ENCODE results near the gene RBM42. TPM values are rescaled to one million over a fixed set of nuclear protein-coding genes. Genes with fewer than 3 reads are reported as not detected.
"Not testable (repeated sequence)": the region's sequence is repeated elsewhere in the genome, so short reads cannot be mapped to it uniquely, and the experiment has no call there.

RBM42 gene
- total and polyA plus RNA-seq, 8 donors, result 18.2 to 38.6 (median 29.9) TPM

GRCh38 chr19:35590875-35591274, 38.0 kb upstream of the RBM42 start:
- WGBS, 2 donors, result 82 to 86% methylated on average over 3 of the region's 3 CpGs
- H3K27me3 ChIP-seq, result no peaks in the 10 kb centered on the region
- intact Hi-C loops (cut with DNase I), result loop anchor here in 1 of 3 donors (10.0 kb wide), 1 partner anchor 46 kb away; the partner anchor contains the start of gene TMEM147
- DNase-seq (no peak), FAIRE-seq (no peak), ATAC-seq (no peak)
- H3K4me1 ChIP-seq, result no peaks in the 10 kb centered on the region
- no peak overlapping the region for H3K27ac ChIP-seq
- H3K36me3 ChIP-seq, result no peaks in the 10 kb centered on the region
- TF ChIP-seq CTCF (IDR thresholded peaks at IDR 0.05), result no peak
- no peaks in the 10 kb centered on the region for H3K9me3 ChIP-seq
- no peak overlapping the region for H3K4me3 ChIP-seq

- 16 to 18% methylated on average over 8 of the region's 8 CpGs for WGBS, 2 donors
- no peak for FAIRE-seq
- no peak overlapping the region for H3K4me3 ChIP-seq
- intact Hi-C loops (cut with DNase I), result loop anchor here in 1 of 3 donors (10.0 kb wide), 1 partner anchor 47 kb away; the partner anchor contains the start of gene TMEM147
- no peaks in the 10 kb centered on the region for H3K36me3 ChIP-seq
- H3K27ac ChIP-seq, result no peak overlapping the region
- DNase-seq, result peak in 3 of 6 donors; percentile 36 to 60 (median 43)
- peak; percentile 23 to 60 (median 42) for TF ChIP-seq CTCF (IDR thresholded peaks at IDR 0.05)
- H3K27me3 ChIP-seq, result no peaks in the 10 kb centered on the region
- ATAC-seq, result peak; percentile 84 to 98 (median 94)
- H3K4me1 ChIP-seq, result no peaks in the 10 kb centered on the region
- H3K9me3 ChIP-seq, result no peaks in the 10 kb centered on the region
These were observed 36.6 kb upstream of the RBM42 start for GRCh38 chr19:35592226-35592625.

- FAIRE-seq, H3K27me3 ChIP-seq: not testable (repeated sequence)
These were observed 33.8 kb upstream of the RBM42 start for GRCh38 chr19:35595026-35595425.

GRCh38 chr19:35595928-35596327, 32.9 kb upstream of the RBM42 start:
- WGBS, 2 donors, result 98 to 100% methylated on average over 1 of the region's 1 CpG
- no peak for ATAC-seq
- Histone ChIP-seq H3K27ac (no peak overlapping the region), H3K27me3 (no peaks in the 10 kb centered on the region), H3K4me1 (no peaks in the 10 kb centered on the region), H3K9me3 (no peaks in the 10 kb centered on the region), H3K4me3 (no peak overlapping the region), H3K36me3 (no peaks in the 10 kb centered on the region)
- no peak for TF ChIP-seq CTCF (IDR thresholded peaks at IDR 0.05)
- intact Hi-C loops (cut with DNase I), result loop anchor here in 1 of 3 donors (10.0 kb wide), 1 partner anchor 51 kb away; the partner anchor contains the start of gene TMEM147
- no peak for FAIRE-seq
- no peak for DNase-seq

More at GRCh38 chr19:35595026-35595425, 33.8 kb upstream of the RBM42 start:
- not testable (repeated sequence) for DNase-seq, H3K36me3 ChIP-seq, H3K4me1 ChIP-seq, H3K4me3 ChIP-seq, H3K9me3 ChIP-seq, H3K27ac ChIP-seq, ATAC-seq
- WGBS, 2 donors, result 59 to 73% methylated on average over 3 of the region's 3 CpGs
- intact Hi-C loops (cut with DNase I), result loop anchor here in 1 of 3 donors (10.0 kb wide), 1 partner anchor 50 kb away; the partner anchor contains the start of gene TMEM147

DNA sequence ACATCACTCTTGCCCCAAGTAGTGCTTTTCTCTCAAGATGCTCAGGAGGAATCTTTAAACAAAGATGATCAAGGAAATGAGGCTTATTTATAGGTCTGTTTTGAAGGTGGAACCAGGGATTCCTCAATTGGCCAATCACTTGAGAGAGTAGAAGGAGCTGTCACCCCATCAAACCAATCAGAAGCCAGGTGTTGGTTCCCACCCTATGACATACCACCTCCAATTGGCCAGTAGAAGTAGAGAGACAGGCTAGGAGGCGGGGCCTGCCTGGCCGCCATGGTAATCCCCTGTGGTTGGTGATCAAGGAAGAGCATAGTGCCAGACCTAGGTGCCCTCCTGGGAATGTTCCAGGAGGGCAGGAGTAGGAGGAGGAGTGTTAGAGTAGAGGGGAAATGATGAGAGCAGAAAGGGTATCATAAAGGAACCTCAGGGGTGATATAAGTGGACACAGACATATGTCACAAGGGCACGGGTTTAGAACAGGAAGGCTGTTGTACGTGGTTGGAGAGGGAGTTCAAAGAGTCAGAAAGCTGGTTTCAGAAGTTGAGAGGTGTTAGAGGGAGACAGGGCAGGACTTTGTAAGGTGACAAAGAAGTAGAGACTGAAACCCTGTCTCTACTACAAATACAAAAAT, 32.4 kb upstream of the RBM42 start:
- WGBS, 2 donors, result 64 to 73% methylated on average over 4 of the region's 4 CpGs
- Histone ChIP-seq H3K4me1 (no peaks in the 10 kb centered on the region), H3K36me3 (no peaks in the 10 kb centered on the region), H3K9me3 (no peaks in the 10 kb centered on the region), H3K4me3 (no peak overlapping the region), H3K27ac (no peak overlapping the region), H3K27me3 (no peaks in the 10 kb centered on the region)
- ATAC-seq (no peak), FAIRE-seq (no peak), DNase-seq (no peak)
- no peak for TF ChIP-seq CTCF (IDR thresholded peaks at IDR 0.05)
- intact Hi-C loops (cut with DNase I), result loop anchor here in 1 of 3 donors (10.0 kb wide), 1 partner anchor 52 kb away; the partner anchor contains the start of gene TMEM147
